Karpas-422 (cell line): Measurements from ENCODE around the gene HMCES. TPM values are rescaled to one million over a fixed set of nuclear protein-coding genes. Genes with fewer than 3 reads are reported as not detected.
"Not testable (repeated sequence)": the region's sequence is repeated elsewhere in the genome, so short reads cannot be mapped to it uniquely, and the experiment has no call there.

Experiments used
- DNase-seq: peaks from one replicate; pipeline ENCODE4 v3.0.0-alpha.2; 2015
- H2AFZ ChIP-seq: fragments of 200-600 bp; sonication (generic); 2 replicates; pipeline ENCODE4 v1.6.1; 2014; ENCODE audit warnings: antibody characterized with exemption, low read length, mixed read lengths
- H3K27ac ChIP-seq: fragments of 200-600 bp; sonication (generic); 2 replicates; pipeline ENCODE4 v1.5.1; 2014; ENCODE audit warnings: mild to moderate bottlenecking, low read length, moderate library complexity
- H3K27me3 ChIP-seq: fragments of 200-600 bp; sonication (generic); 2 replicates; pipeline ENCODE4 v1.6.1; 2014; ENCODE audit warnings: low read length, mixed read lengths
- H3K36me3 ChIP-seq: fragments of 200-600 bp; sonication (generic); 2 replicates; pipeline ENCODE4 v1.6.1; 2014; ENCODE audit warnings: low read length, mixed read lengths; ENCODE audit not compliant: insufficient read depth
- H3K4me1 ChIP-seq: fragments of 200-600 bp; sonication (generic); 2 replicates; pipeline ENCODE4 v1.6.1; 2014; ENCODE audit warnings: mild to moderate bottlenecking, low read length, mixed read lengths
- H3K4me2 ChIP-seq: fragments of 200-600 bp; sonication (generic); 2 replicates; pipeline ENCODE4 v1.6.1; 2014; ENCODE audit warnings: low read length, low read depth, mild to moderate bottlenecking; ENCODE audit not compliant: poor library complexity, severe bottlenecking
- H3K4me3 ChIP-seq: fragments of 200-600 bp; sonication (generic); 2 replicates; pipeline ENCODE4 v1.5.1; 2014; ENCODE audit warnings: mild to moderate bottlenecking, antibody characterized with exemption, low read length, mixed read lengths
- H3K79me2 ChIP-seq: fragments of 200-600 bp; sonication (generic); 2 replicates; pipeline ENCODE4 v1.6.1; 2014; ENCODE audit warnings: mild to moderate bottlenecking, low read length, mixed read lengths
- H3K9ac ChIP-seq: fragments of 200-600 bp; sonication (generic); 2 replicates; pipeline ENCODE4 v1.6.0; 2014; ENCODE audit warnings: low read length
- H3K9me2 ChIP-seq: fragments of 200-600 bp; sonication (generic), shearing (Covaris generic); replicated peaks from 2 replicates; pipeline ENCODE4 v1.6.0; 2014; ENCODE audit warnings: mild to moderate bottlenecking, low read length, moderate library complexity; ENCODE audit not compliant: insufficient read depth
- H3K9me3 ChIP-seq: fragments of 300-700, 200-600 bp; sonication (generic); 2 replicates; pipeline ENCODE4 v1.6.1; 2014; ENCODE audit warnings: low read length, mixed read lengths
- H4K20me1 ChIP-seq: fragments of 200-600 bp; sonication (generic); 2 replicates; pipeline ENCODE4 v1.6.1; 2014; ENCODE audit warnings: mild to moderate bottlenecking, antibody characterized with exemption, low read length, low read depth; ENCODE audit not compliant: insufficient read depth
- total RNA-seq: library from RNA; depleted of rRNA; stranded (reverse); fragments of >200 nt; shearing (Covaris generic); gene quantifications from 2 replicates; pipeline ENCODE4 v1.2.3, GENCODE V29; 2014; ENCODE audit warnings: low replicate concordance

The HMCES gene
- total RNA-seq, 1 experiment from 2014 or later, result 169 TPM

GRCh38 chr3:129329858-129330257 is 51.2 kb downstream of the HMCES start:
- Histone ChIP-seq H3K9me3 (no peaks in the 10 kb centered on the region), H4K20me1 (no peaks in the 10 kb centered on the region)

GRCh38 chr3:129330409-129330808 is 51.7 kb downstream of the HMCES start:
- Histone ChIP-seq H3K36me3 (no peaks in the 10 kb centered on the region), H3K9ac (no peak overlapping the region), H3K79me2 (no peaks in the 10 kb centered on the region), H2AFZ (no peak overlapping the region), H3K4me3 (no peak overlapping the region), H4K20me1 (no peaks in the 10 kb centered on the region), H3K27me3 (no peaks in the 10 kb centered on the region), H3K4me2 (no peak overlapping the region), H3K4me1 (peaks cover 2% of the 10 kb centered on the region; the same call in 1 of the 2 replicates), H3K9me3 (no peaks in the 10 kb centered on the region), H3K27ac (no peak overlapping the region), H3K9me2 (no peaks in the 10 kb centered on the region)
- DNase-seq, result no peak

More at GRCh38 chr3:129329858-129330257, 51.2 kb downstream of the HMCES start:
- H3K4me2 ChIP-seq, result no peak overlapping the region
- no peak for DNase-seq
- H3K4me1 ChIP-seq, result peaks cover 2% of the 10 kb centered on the region; the same call in 1 of the 2 replicates
- H3K79me2 ChIP-seq, result no peaks in the 10 kb centered on the region
- no peaks in the 10 kb centered on the region for H3K36me3 ChIP-seq
- no peaks in the 10 kb centered on the region for H3K27me3 ChIP-seq
- H3K9me2 ChIP-seq, result no peaks in the 10 kb centered on the region
- no peak overlapping the region for H3K9ac ChIP-seq
- H3K27ac ChIP-seq, result no peak overlapping the region
- H2AFZ ChIP-seq, result no peak overlapping the region
- H3K4me3 ChIP-seq, result no peak overlapping the region

- Histone ChIP-seq H3K4me2 (no peak overlapping the region), H3K4me1 (no peaks in the 10 kb centered on the region), H3K27ac (no peak overlapping the region), H3K9me3 (no peaks in the 10 kb centered on the region), H3K4me3 (no peak overlapping the region), H3K27me3 (no peaks in the 10 kb centered on the region), H2AFZ (no peak overlapping the region), H3K36me3 (no peaks in the 10 kb centered on the region), H3K9ac (no peak overlapping the region), H4K20me1 (no peaks in the 10 kb centered on the region), H3K79me2 (no peaks in the 10 kb centered on the region), H3K9me2 (no peaks in the 10 kb centered on the region)
- DNase-seq, result no peak
These were observed 55.2 kb downstream of the HMCES start for GRCh38 chr3:129333891-129334290.

GRCh38 chr3:129336093-129336706 is 57.5 kb downstream of the HMCES start:
- Histone ChIP-seq H3K4me1 (no peaks in the 10 kb centered on the region), H3K9ac (no peak overlapping the region), H3K9me2 (no peaks in the 10 kb centered on the region), H3K79me2 (no peaks in the 10 kb centered on the region), H3K27me3 (no peaks in the 10 kb centered on the region), H3K4me3 (no peak overlapping the region), H2AFZ (no peak overlapping the region), H3K27ac (no peak overlapping the region), H3K4me2 (no peak overlapping the region), H4K20me1 (no peaks in the 10 kb centered on the region), H3K36me3 (no peaks in the 10 kb centered on the region), H3K9me3 (no peaks in the 10 kb centered on the region)
- DNase-seq, result no peak

- not testable (repeated sequence) for H3K4me3 ChIP-seq, H4K20me1 ChIP-seq, DNase-seq, H3K9ac ChIP-seq, H3K9me3 ChIP-seq, H3K27me3 ChIP-seq, H3K36me3 ChIP-seq, H2AFZ ChIP-seq, H3K9me2 ChIP-seq, H3K4me2 ChIP-seq, H3K27ac ChIP-seq, H3K4me1 ChIP-seq, H3K79me2 ChIP-seq
These were observed 59.0 kb downstream of the HMCES start for GRCh38 chr3:129337719-129338118.

GRCh38 chr3:129339186-129339585 is 60.5 kb downstream of the HMCES start:
- not testable (repeated sequence) for H3K27me3 ChIP-seq, H3K9ac ChIP-seq, H3K27ac ChIP-seq, H3K9me2 ChIP-seq, H3K4me1 ChIP-seq, H3K9me3 ChIP-seq, H4K20me1 ChIP-seq, H2AFZ ChIP-seq, H3K79me2 ChIP-seq, H3K4me3 ChIP-seq, H3K4me2 ChIP-seq, H3K36me3 ChIP-seq, DNase-seq

- not testable (repeated sequence) for H3K9me3 ChIP-seq, H3K79me2 ChIP-seq, H3K9me2 ChIP-seq, H3K9ac ChIP-seq, DNase-seq, H4K20me1 ChIP-seq, H3K4me3 ChIP-seq, H3K36me3 ChIP-seq, H3K4me2 ChIP-seq, H3K27me3 ChIP-seq, H3K27ac ChIP-seq, H2AFZ ChIP-seq, H3K4me1 ChIP-seq
These were observed 61.2 kb downstream of the HMCES start for GRCh38 chr3:129339833-129340232.

- Histone ChIP-seq H3K9me2 (no peaks in the 10 kb centered on the region), H2AFZ (no peak overlapping the region), H3K9ac (no peak overlapping the region), H3K4me2 (no peak overlapping the region), H3K27me3 (no peaks in the 10 kb centered on the region), H3K36me3 (no peaks in the 10 kb centered on the region), H3K27ac (no peak overlapping the region), H3K9me3 (no peaks in the 10 kb centered on the region), H3K4me1 (peaks cover 5% of the 10 kb centered on the region), H3K79me2 (no peaks in the 10 kb centered on the region), H3K4me3 (no peak overlapping the region), H4K20me1 (no peaks in the 10 kb centered on the region)
- DNase-seq, result no peak
These were observed 62.9 kb downstream of the HMCES start for GRCh38 chr3:129341331-129342141.
